Endothelial cell of umbilical vein (primary cell): ENCODE measurements around the gene TCEA2. TPM values are rescaled to one million over a fixed set of nuclear protein-coding genes. Genes with fewer than 3 reads are reported as not detected.

Experiments used
- BruUV-seq: library from RNA; stranded (reverse); fragments of 400-500 nt; replicated peaks from 2 replicates; lab custom pipeline; 2021; lab: Mats Ljungman, UMichigan
- CTCF ChIA-PET: fragments of 300-600, 350-600 bp; sonication (Branson Sonifier 250); formaldehyde crosslinking; loops from one replicate; lab custom pipeline; 2021; ENCODE audit warnings: antibody characterized with exemption, inconsistent platforms; lab: Charles Lee
- POLR2A ChIA-PET: fragments of 300-600, 350-600 bp; sonication (Branson Sonifier 250); formaldehyde crosslinking; loops from one replicate; lab custom pipeline; 2021; ENCODE audit warnings: antibody characterized with exemption, inconsistent platforms; lab: Charles Lee
- DNase-seq: peaks from one replicate; pipeline ENCODE4 v3.0.0-alpha.2; 2011; ENCODE audit warnings: low read depth, low spot score
- FAIRE-seq: peaks from 2 replicates; lab custom pipeline; 2011; peaks lifted over from hg19 to GRCh38; lab: Jason Lieb, UNC
- H2AFZ ChIP-seq: 2 replicates; pipeline ENCODE4 v1.6.0; 2012; ENCODE audit warnings: low read depth, low read length, control low read depth, inconsistent platforms
- H3K27ac ChIP-seq: 2 replicates; pipeline ENCODE4 v1.5.1; 2011; ENCODE audit warnings: low read depth, mild to moderate bottlenecking, control low read depth, low read length, moderate library complexity; ENCODE audit not compliant: insufficient read depth
- H3K27me3 ChIP-seq, 2 experiments: 2 replicates each; pipeline versions ENCODE4 v1.6.0 to v1.6.1; 2011; ENCODE audit warnings: low read length in 2 of 2, mixed read lengths in 1 of 2; ENCODE audit not compliant: control insufficient read depth in 2 of 2, insufficient read depth in 2 of 2
- H3K36me3 ChIP-seq, 2 experiments: 2 replicates in 1 of 2; 3 replicates in 1 of 2; pipeline ENCODE4 v1.5.1; 2011; ENCODE audit warnings: low read length in 2 of 2, mild to moderate bottlenecking in 1 of 2, moderate library complexity in 1 of 2; ENCODE audit not compliant: control insufficient read depth in 2 of 2, insufficient read depth in 2 of 2; ENCODE audit errors: extremely low read depth in 1 of 2
- H3K4me1 ChIP-seq: 3 replicates; pipeline ENCODE4 v1.5.1; 2011; ENCODE audit warnings: mild to moderate bottlenecking, low read length; ENCODE audit not compliant: control insufficient read depth, insufficient read depth; ENCODE audit errors: extremely low read depth
- H3K4me2 ChIP-seq: 2 replicates; pipeline ENCODE4 v1.6.1; 2011; ENCODE audit warnings: low read length, control low read depth, mixed read lengths; ENCODE audit not compliant: insufficient read depth
- H3K4me3 ChIP-seq, 3 experiments: fragments of 200-600 bp in 1 of 3; sonication (generic), shearing (Covaris generic) in 1 of 3; replicated peaks in 1 of 3; 2 replicates each; pipeline ENCODE4 v1.5.1; 2011 to 2016; ENCODE audit warnings: control low read depth in 3 of 3, low read length in 3 of 3, mild to moderate bottlenecking in 2 of 3, inconsistent platforms in 1 of 3, low read depth in 1 of 3, moderate library complexity in 1 of 3; ENCODE audit not compliant: insufficient read depth in 1 of 3
- H3K79me2 ChIP-seq: 2 replicates; pipeline ENCODE4 v1.6.0; 2012; ENCODE audit warnings: low read length, inconsistent platforms; ENCODE audit not compliant: control insufficient read depth, insufficient read depth
- H3K9ac ChIP-seq: replicated peaks from 2 replicates; pipeline ENCODE3; 2011; ENCODE audit warnings: low read length, control low read depth; ENCODE audit not compliant: insufficient read depth; ENCODE audit errors: extremely low read depth
- H3K9me1 ChIP-seq: replicated peaks from 3 replicates; pipeline ENCODE4 v1.6.0; 2011; ENCODE audit warnings: mild to moderate bottlenecking, low read length; ENCODE audit not compliant: control insufficient read depth, insufficient read depth; ENCODE audit errors: extremely low read depth
- H3K9me3 ChIP-seq: replicated peaks from 2 replicates; pipeline ENCODE4 v1.5.1; 2012; ENCODE audit warnings: low read length, inconsistent platforms; ENCODE audit not compliant: control insufficient read depth, insufficient read depth
- H4K20me1 ChIP-seq: replicated peaks from 2 replicates; pipeline ENCODE3; 2011; ENCODE audit warnings: mild to moderate bottlenecking, low read length; ENCODE audit not compliant: control insufficient read depth, insufficient read depth; ENCODE audit errors: extremely low read depth
- EZH2 ChIP-seq: IDR thresholded peaks from 2 replicates; pipeline ENCODE4 v1.6.1; 2012; ENCODE audit warnings: borderline replicate concordance, low read depth, mild to moderate bottlenecking, moderate library complexity, low read length, inconsistent platforms; ENCODE audit not compliant: severe bottlenecking
- FOS ChIP-seq: IDR thresholded peaks from 2 replicates; pipeline ENCODE4 v1.6.1; 2011; ENCODE audit warnings: mild to moderate bottlenecking, low read length, moderate library complexity, borderline replicate concordance; ENCODE audit not compliant: insufficient read depth
- GATA2 ChIP-seq: IDR thresholded peaks from 2 replicates; pipeline ENCODE4 v1.7.0; 2011; ENCODE audit warnings: low read depth, mild to moderate bottlenecking, moderate library complexity, mixed read lengths, low read length; ENCODE audit not compliant: insufficient read length, insufficient read depth
- JUN ChIP-seq: IDR thresholded peaks from 2 replicates; pipeline ENCODE4 v1.6.1; 2011; ENCODE audit warnings: borderline replicate concordance, low read depth; ENCODE audit not compliant: insufficient read length, insufficient read depth
- MAX ChIP-seq: IDR thresholded peaks from 2 replicates; pipeline ENCODE4 v1.6.1; 2011; ENCODE audit not compliant: insufficient read depth, insufficient read length
- MYC ChIP-seq: IDR thresholded peaks from one replicate; pipeline ENCODE4 v1.6.1; 2011; ENCODE audit warnings: mild to moderate bottlenecking, low read depth, low read length
- POLR2A ChIP-seq: IDR thresholded peaks from 2 replicates; pipeline ENCODE4 v1.6.1; 2012; ENCODE audit warnings: low read depth, mild to moderate bottlenecking, control low read depth, low read length
- POLR2AphosphoS5 ChIP-seq: IDR thresholded peaks from 2 replicates; pipeline ENCODE4 v1.6.1; 2012; ENCODE audit warnings: low read depth, mild to moderate bottlenecking, control low read depth, low read length, moderate library complexity; ENCODE audit not compliant: insufficient read depth
- dilution Hi-C: fragments of 300-500 bp; cut with MboI; formaldehyde crosslinking; loops from one replicate; pipeline ENCODE4 v1.15.0; 2019; ENCODE audit warnings: low sequenced_read_pairs; ENCODE audit not compliant: extremely low pct_ligation_motif_present
- intact Hi-C: fragments of 100-400 bp; cut with micrococcal nuclease; formaldehyde crosslinking; loops from one replicate; pipeline ENCODE4 v1.10.0; 2022
- polyA plus RNA-seq, 4 experiments: library from polyadenylated mRNA; depleted of rRNA in 3 of 4; stranded (reverse) in 3 of 4; unstranded in 1 of 4; fragments of >200 nt; gene quantifications; 2 replicates each; pipeline versions ENCODE4 v1.2.1 to v1.2.3, GENCODE V29; 2011 to 2012; ENCODE audit warnings: missing spikeins in 1 of 4
- total RNA-seq: library from RNA; stranded (reverse); gene quantifications from 2 replicates; pipeline ENCODE4 v1.2.3, GENCODE V29; 2021
- TF ChIP-seq, protein P1 (sequence below), 2 donors: IDR thresholded peaks; 1 replicate in 1 of 2; 2 replicates in 1 of 2; pipeline ENCODE4 v1.5.1; 2011; ENCODE audit warnings: low read length in 2 of 2, mild to moderate bottlenecking in 2 of 2, moderate library complexity in 2 of 2, control low read depth in 1 of 2, inconsistent platforms in 1 of 2, low read depth in 1 of 2; ENCODE audit not compliant: insufficient read depth in 1 of 2; ENCODE audit errors: extremely low read depth in 1 of 2

The TCEA2 gene
- total and polyA plus RNA-seq, 2 donors (not counting 3 experiments of a cell fraction or from before 2014, with no cell fraction given) = 53.1 to 65.5 TPM

GRCh38 chr20:64056889-64057627 is 5.9 kb upstream of the TCEA2 start:
- dilution Hi-C loops = no loop called here
- Histone ChIP-seq H3K27me3 (no peaks in the 10 kb centered on the region), H3K9ac (peak overlapping the region; percentile 5), H3K4me2 (no peak overlapping the region), H3K36me3 (no peaks in the 10 kb centered on the region), H3K4me1 (peaks cover 56% of the 10 kb centered on the region), H3K9me1 (no peaks in the 10 kb centered on the region), H2AFZ (peak overlapping the region; percentile 59), H3K27ac (peak overlapping the region; percentile 40), H4K20me1 (no peaks in the 10 kb centered on the region), H3K79me2 (no peaks in the 10 kb centered on the region), H3K9me3 (no peaks in the 10 kb centered on the region), H3K4me3 (no peak overlapping the region)
- intact Hi-C loops = loop anchor here (1.0 to 10.0 kb wide), 5 partner anchors 18 to 518 kb away; partner anchors contain the start of genes DNAJC5, PRPF6 and UCKL1
- DNase-seq (peak; percentile 60), FAIRE-seq (no peak)
- no peak for TF ChIP-seq FOS
- TF ChIP-seq MAX = no peak
- no peak for TF ChIP-seq POLR2A
- no peak for TF ChIP-seq GATA2
- no peak for TF ChIP-seq EZH2
- no peak for TF ChIP-seq MYC
- TF ChIP-seq JUN = no peak
- TF ChIP-seq POLR2AphosphoS5 = no peak
- TF ChIP-seq, protein P1, sequence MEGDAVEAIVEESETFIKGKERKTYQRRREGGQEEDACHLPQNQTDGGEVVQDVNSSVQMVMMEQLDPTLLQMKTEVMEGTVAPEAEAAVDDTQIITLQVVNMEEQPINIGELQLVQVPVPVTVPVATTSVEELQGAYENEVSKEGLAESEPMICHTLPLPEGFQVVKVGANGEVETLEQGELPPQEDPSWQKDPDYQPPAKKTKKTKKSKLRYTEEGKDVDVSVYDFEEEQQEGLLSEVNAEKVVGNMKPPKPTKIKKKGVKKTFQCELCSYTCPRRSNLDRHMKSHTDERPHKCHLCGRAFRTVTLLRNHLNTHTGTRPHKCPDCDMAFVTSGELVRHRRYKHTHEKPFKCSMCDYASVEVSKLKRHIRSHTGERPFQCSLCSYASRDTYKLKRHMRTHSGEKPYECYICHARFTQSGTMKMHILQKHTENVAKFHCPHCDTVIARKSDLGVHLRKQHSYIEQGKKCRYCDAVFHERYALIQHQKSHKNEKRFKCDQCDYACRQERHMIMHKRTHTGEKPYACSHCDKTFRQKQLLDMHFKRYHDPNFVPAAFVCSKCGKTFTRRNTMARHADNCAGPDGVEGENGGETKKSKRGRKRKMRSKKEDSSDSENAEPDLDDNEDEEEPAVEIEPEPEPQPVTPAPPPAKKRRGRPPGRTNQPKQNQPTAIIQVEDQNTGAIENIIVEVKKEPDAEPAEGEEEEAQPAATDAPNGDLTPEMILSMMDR (IDR thresholded peaks at IDR 0.05; ENCODE audit: extremely low read depth in 1 of 2, insufficient read depth in 1 of 2, low read depth in 1 of 2, low read length in 2 of 2) = no peak
- CTCF ChIA-PET = interaction anchor here (0.6 to 15.2 kb wide), 18 partner anchors 8 to 748 kb away, joined by 3 to 412 read pairs (median 5); partner anchors contain the start of genes C20orf204, OPRL1, PRPF6 and PTK6
- POLR2A ChIA-PET = interaction anchor here (0.7 to 1.9 kb wide), 4 partner anchors 10 to 77 kb away, joined by 3 to 9 read pairs (median 4); no protein-coding TSS in a partner anchor
- BruUV-seq = no TSS peak
